ENCODE data around the gene OOSP4B. TPM values are rescaled to one million over a fixed set of nuclear protein-coding genes. Genes with fewer than 3 reads are reported as not detected.

Gene OOSP4B
- total RNA-seq, 2 donors from 2014 or later = not detected

DNA sequence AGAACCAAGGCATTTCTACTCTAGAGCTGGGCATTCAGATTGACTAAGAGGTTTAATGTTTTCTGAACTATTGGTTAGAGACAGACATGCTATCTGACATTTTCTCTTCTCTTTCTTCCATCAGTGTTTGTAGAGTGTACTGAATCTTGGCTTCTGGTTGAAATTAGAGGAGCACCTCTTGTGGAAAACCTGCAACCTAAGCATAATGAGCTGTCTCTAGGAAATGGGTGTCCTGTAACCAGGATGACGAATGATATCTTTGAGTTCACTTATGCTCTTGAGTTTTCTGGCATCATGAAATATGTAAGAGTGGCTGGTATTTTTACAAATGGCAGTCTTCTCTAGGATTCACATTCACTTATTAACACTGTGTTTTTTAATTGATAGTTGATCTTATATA lies 33.8 kb upstream of the OOSP4B start:
- TF ChIP-seq, protein P1, sequence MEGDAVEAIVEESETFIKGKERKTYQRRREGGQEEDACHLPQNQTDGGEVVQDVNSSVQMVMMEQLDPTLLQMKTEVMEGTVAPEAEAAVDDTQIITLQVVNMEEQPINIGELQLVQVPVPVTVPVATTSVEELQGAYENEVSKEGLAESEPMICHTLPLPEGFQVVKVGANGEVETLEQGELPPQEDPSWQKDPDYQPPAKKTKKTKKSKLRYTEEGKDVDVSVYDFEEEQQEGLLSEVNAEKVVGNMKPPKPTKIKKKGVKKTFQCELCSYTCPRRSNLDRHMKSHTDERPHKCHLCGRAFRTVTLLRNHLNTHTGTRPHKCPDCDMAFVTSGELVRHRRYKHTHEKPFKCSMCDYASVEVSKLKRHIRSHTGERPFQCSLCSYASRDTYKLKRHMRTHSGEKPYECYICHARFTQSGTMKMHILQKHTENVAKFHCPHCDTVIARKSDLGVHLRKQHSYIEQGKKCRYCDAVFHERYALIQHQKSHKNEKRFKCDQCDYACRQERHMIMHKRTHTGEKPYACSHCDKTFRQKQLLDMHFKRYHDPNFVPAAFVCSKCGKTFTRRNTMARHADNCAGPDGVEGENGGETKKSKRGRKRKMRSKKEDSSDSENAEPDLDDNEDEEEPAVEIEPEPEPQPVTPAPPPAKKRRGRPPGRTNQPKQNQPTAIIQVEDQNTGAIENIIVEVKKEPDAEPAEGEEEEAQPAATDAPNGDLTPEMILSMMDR (IDR thresholded peaks at IDR 0.05) = no peak
- Histone ChIP-seq H3K9me3 (no peaks in the 10 kb centered on the region), H3K36me3 (no peaks in the 10 kb centered on the region), H3K27me3 (replicated peaks; ENCODE audit: insufficient read depth) (no peaks in the 10 kb centered on the region), H3K4me1 (ENCODE audit: control insufficient read depth in 1 of 2, low read depth in 2 of 2) (no peaks in the 10 kb centered on the region), H3K27ac (no peak overlapping the region), H3K4me3 (no peak overlapping the region)
- ATAC-seq (ENCODE audit: insufficient number of reproducible peaks, low FRiP score, low read depth) (no peak), DNase-seq (ENCODE audit: low spot score) (no peak)

DNA sequence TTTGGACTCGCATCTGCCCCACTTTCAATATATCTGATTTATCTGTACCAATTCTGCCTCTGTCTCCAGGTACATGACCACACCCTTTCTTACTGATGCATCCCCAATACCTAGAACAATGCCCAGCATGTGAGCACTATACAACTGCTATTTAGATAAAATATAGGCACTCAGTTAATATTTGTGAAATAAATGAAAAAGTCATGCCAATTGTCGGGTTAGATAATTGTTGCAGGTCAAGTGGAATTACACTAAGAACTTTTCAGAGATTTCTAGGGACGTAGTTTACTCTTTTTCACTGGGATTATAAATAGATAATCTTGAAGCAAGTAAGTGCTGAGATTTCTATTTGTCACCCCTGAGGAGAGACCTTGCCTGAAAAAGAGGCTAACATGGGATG lies 32.6 kb upstream of the OOSP4B start:
- no peaks in the 10 kb centered on the region for H3K27me3 ChIP-seq (replicated peaks; ENCODE audit: insufficient read depth)
- DNase-seq (ENCODE audit: low spot score) (no peak), ATAC-seq (ENCODE audit: insufficient number of reproducible peaks, low FRiP score, low read depth) (no peak)

DNA sequence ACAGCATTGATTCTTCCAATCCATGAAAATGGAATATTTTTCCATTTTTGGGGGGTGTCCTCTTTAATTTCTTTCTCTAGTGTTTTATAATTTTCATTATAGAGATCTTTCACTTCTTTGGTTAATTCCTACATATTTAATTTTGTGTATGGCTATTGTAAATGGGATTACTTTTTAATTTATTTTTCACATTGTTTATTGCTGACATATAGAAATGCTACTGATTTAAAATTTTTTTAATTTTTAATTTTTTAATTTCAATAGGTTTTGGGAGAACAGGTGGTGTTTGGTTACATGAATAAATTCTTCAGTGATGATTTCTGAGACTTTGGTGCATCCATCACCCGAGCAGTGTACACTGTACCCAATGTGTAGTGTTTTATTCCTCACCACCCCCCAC lies 26.6 kb upstream of the OOSP4B start:
- Histone ChIP-seq H3K9me3 (no peaks in the 10 kb centered on the region), H3K36me3 (no peaks in the 10 kb centered on the region), H3K27me3 (replicated peaks; ENCODE audit: insufficient read depth) (no peaks in the 10 kb centered on the region), H3K4me1 (ENCODE audit: control insufficient read depth in 1 of 2, low read depth in 2 of 2) (no peaks in the 10 kb centered on the region), H3K4me3 (no peak overlapping the region), H3K27ac (no peak overlapping the region)
- no peak for DNase-seq (ENCODE audit: low spot score)
- no peak for ATAC-seq (ENCODE audit: insufficient number of reproducible peaks, low FRiP score, low read depth)
- TF ChIP-seq, protein P1 (IDR thresholded peaks at IDR 0.05) = no peak

More for the DNA sequence above, 32.6 kb upstream of the OOSP4B start:
- Histone ChIP-seq H3K27ac (no peak overlapping the region), H3K36me3 (no peaks in the 10 kb centered on the region), H3K4me1 (ENCODE audit: control insufficient read depth in 1 of 2, low read depth in 2 of 2) (no peaks in the 10 kb centered on the region), H3K9me3 (no peaks in the 10 kb centered on the region), H3K4me3 (no peak overlapping the region)
- TF ChIP-seq, protein P1 (IDR thresholded peaks at IDR 0.05) = no peak

DNA sequence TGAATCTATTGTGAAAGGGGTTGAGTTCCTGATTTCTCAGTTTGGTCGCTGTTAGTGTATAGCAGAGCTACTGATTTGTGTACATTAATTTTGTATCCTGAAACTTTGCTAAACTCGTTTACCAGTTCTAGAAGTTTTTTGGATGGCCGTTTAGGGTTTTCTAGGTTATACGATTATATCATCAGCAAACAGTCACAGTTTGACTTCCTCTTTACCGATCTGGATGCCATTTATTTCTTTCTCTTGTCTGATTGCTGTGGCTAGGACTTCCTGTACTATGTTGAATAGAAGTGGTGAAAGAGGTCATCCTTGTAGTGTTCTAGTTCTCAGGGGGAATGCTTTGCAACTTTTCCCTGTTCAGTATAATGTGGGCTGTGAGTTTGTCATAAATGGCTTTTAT lies 24.6 kb upstream of the OOSP4B start:
- no peaks in the 10 kb centered on the region for H3K4me1 ChIP-seq (ENCODE audit: control insufficient read depth in 1 of 2, low read depth in 2 of 2)
- no peak for ATAC-seq (ENCODE audit: insufficient number of reproducible peaks, low FRiP score, low read depth)

DNA sequence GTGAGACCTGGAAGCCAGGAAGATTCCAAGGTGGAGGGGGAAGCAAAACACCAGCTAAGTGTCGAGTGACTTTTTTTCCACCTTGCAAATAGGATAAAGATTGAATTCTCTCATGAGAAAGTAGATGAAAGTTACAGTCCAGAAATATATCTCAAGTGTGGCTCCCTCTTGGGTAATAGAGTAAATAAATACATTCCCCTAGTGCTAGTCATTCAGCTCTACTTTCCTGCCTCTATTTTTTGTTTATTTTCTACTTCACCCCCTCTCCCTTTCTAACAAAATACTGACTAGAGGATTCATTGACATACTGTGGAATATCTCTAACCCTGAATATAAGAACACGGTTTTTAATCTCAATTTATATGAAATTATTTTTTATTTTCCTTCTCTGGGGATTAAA lies 19.2 kb upstream of the OOSP4B start:
- DNase-seq (ENCODE audit: low spot score) (no peak), ATAC-seq (ENCODE audit: insufficient number of reproducible peaks, low FRiP score, low read depth) (no peak)
- no peak overlapping the region for H3K4me3 ChIP-seq
- H3K27ac ChIP-seq = no peak overlapping the region
- no peaks in the 10 kb centered on the region for H3K27me3 ChIP-seq (replicated peaks; ENCODE audit: insufficient read depth)
- no peaks in the 10 kb centered on the region for H3K9me3 ChIP-seq
- no peaks in the 10 kb centered on the region for H3K36me3 ChIP-seq
- TF ChIP-seq, protein P1 (IDR thresholded peaks at IDR 0.05) = no peak
- no peaks in the 10 kb centered on the region for H3K4me1 ChIP-seq (ENCODE audit: control insufficient read depth in 1 of 2, low read depth in 2 of 2)

More for the DNA sequence above, 24.6 kb upstream of the OOSP4B start:
- Histone ChIP-seq H3K27ac (no peak overlapping the region), H3K9me3 (no peaks in the 10 kb centered on the region), H3K4me3 (no peak overlapping the region), H3K27me3 (replicated peaks; ENCODE audit: insufficient read depth) (no peaks in the 10 kb centered on the region), H3K36me3 (no peaks in the 10 kb centered on the region)
- no peak for DNase-seq (ENCODE audit: low spot score)
- TF ChIP-seq, protein P1 (IDR thresholded peaks at IDR 0.05) = no peak
